ENCODE data around the gene IL13. TPM values are rescaled to one million over a fixed set of nuclear protein-coding genes. Genes with fewer than 3 reads are reported as not detected.

Gene IL13
- total RNA-seq, 1 experiment from 2014 or later: not detected

- Mint-ChIP-seq H3K27me3 (ENCODE audit: low read depth) (no peaks in the 10 kb centered on the region; the same call in 1 of the 2 replicates), H3K27ac (no peak overlapping the region), H3K4me3 (no peak overlapping the region), H3K4me1 (peaks cover 9 to 10% of the 10 kb centered on the region in 2 experiments), H3K36me3 (ENCODE audit: insufficient read depth in 1 of 3, low read depth in 3 of 3) (peaks cover 7 to 53% (median 31%) of the 10 kb centered on the region in 3 experiments), H3K9me3 (no peaks in the 10 kb centered on the region)
- H3K79me2 ChIP-seq (ENCODE audit: insufficient read depth, low read length): no peaks in the 10 kb centered on the region
- no peak overlapping the region for H2AK5ac ChIP-seq (ENCODE audit: insufficient read length, low read length)
- H3K56ac ChIP-seq (ENCODE audit: insufficient read length, low read depth, low read length): no peak overlapping the region
- no peaks in the 10 kb centered on the region for H3K23me2 ChIP-seq (ENCODE audit: insufficient read length, low read depth, low read length, poor library complexity, severe bottlenecking)
- no peaks in the 10 kb centered on the region for H3K79me1 ChIP-seq (ENCODE audit: insufficient read depth, low read depth, low read length, poor library complexity, severe bottlenecking)
- no peak overlapping the region for H2AFZ ChIP-seq (ENCODE audit: low read length)
- H3K23ac ChIP-seq (ENCODE audit: insufficient read length, low read depth, low read length): no peak overlapping the region
- H3K4me1 ChIP-seq (ENCODE audit: insufficient read depth, low read length): peaks cover 4% of the 10 kb centered on the region; the same call in 1 of the 2 replicates
- no peak overlapping the region for H3K18ac ChIP-seq (ENCODE audit: insufficient read length, low read depth, low read length)
- H3T11ph ChIP-seq (ENCODE audit: low read length): no peak overlapping the region
- H4K91ac ChIP-seq (ENCODE audit: insufficient read length, low read depth, low read length): no peak overlapping the region
- no peak overlapping the region for H2BK5ac ChIP-seq (ENCODE audit: insufficient read length, low read length)
- H3K4ac ChIP-seq (ENCODE audit: low read depth, low read length): no peak overlapping the region
- no peak overlapping the region for H3K27ac ChIP-seq (ENCODE audit: insufficient read length, low read depth, low read length)
- H2BK20ac ChIP-seq (ENCODE audit: low read depth, low read length, poor library complexity, severe bottlenecking): no peak overlapping the region
- H2BK120ac ChIP-seq (ENCODE audit: low read depth, low read length, poor library complexity, severe bottlenecking): no peak overlapping the region
- H4K8ac ChIP-seq (replicated peaks; ENCODE audit: insufficient read length, low read depth, low read length): no peak overlapping the region
- H3K4me2 ChIP-seq (ENCODE audit: insufficient read depth, insufficient read length, low read length): no peak overlapping the region
- no peak overlapping the region for H2BK12ac ChIP-seq (ENCODE audit: insufficient read length, low read depth, low read length)
- no peak overlapping the region for H3K14ac ChIP-seq (ENCODE audit: insufficient read depth, low read length)
- H3K27me3 ChIP-seq (ENCODE audit: insufficient read depth, low read length): no peaks in the 10 kb centered on the region
- no peak for TF ChIP-seq CTCF (conservative IDR thresholded peaks at IDR 0.05)
- H3K9ac ChIP-seq (ENCODE audit: extremely low read depth, insufficient read length, low read length): no peak overlapping the region
- WGBS (ENCODE audit: extremely low coverage, insufficient read length, low lambda C conversion rate): no CpG with 5 or more reads among the region's 2 CpGs
- H3K9me3 ChIP-seq (ENCODE audit: control insufficient read depth, low read depth, low read length): no peaks in the 10 kb centered on the region
- DNase-seq: no peak
- no peak overlapping the region for H2BK15ac ChIP-seq (ENCODE audit: low read depth, low read length)
- no peaks in the 10 kb centered on the region for H4K20me1 ChIP-seq (ENCODE audit: control insufficient read depth, insufficient read depth, insufficient read length)
- no peak overlapping the region for H4K5ac ChIP-seq (ENCODE audit: insufficient read length, low read depth, low read length)
Observed at GRCh38 chr5:132639706-132640130, 18.3 kb upstream of the IL13 start.

Data from H9 (cell line).